Parathyroid adenoma (tissue), 2 donors: ENCODE results near the gene GNAO1.

Experiments
- H2AFZ ChIP-seq: fragments of 300-600 bp; sonication (generic); one replicate; pipeline ENCODE4 v1.7.0; 2017; ENCODE audit warnings: antibody characterized with exemption, mild to moderate bottlenecking
- H3K27ac ChIP-seq: fragments of 300-600 bp; sonication (generic); one replicate; pipeline ENCODE4 v1.7.0; 2017
- H3K27me3 ChIP-seq: fragments of 300-600 bp; sonication (generic); one replicate; pipeline ENCODE4 v1.7.0; 2017; ENCODE audit warnings: low read length; ENCODE audit not compliant: control insufficient read depth, insufficient read depth
- H3K36me3 ChIP-seq: fragments of 300-600 bp; sonication (generic); one replicate; pipeline ENCODE4 v1.7.0; 2017; ENCODE audit warnings: low read length; ENCODE audit not compliant: control insufficient read depth, insufficient read depth
- H3K4me1 ChIP-seq: fragments of 300-600 bp; sonication (generic); one replicate; pipeline ENCODE4 v1.7.0; 2017; ENCODE audit warnings: control low read depth
- H3K4me2 ChIP-seq: fragments of 300-600 bp; sonication (generic); one replicate; pipeline ENCODE4 v1.7.0; 2017; ENCODE audit warnings: low read length
- H3K4me3 ChIP-seq: fragments of 300-600 bp; sonication (generic); one replicate; pipeline ENCODE4 v1.7.0; 2017; ENCODE audit warnings: low read depth, low read length
- H3K79me2 ChIP-seq: fragments of 300-600 bp; sonication (generic); one replicate; pipeline ENCODE4 v1.7.0; 2017; ENCODE audit warnings: control low read depth
- H3K9ac ChIP-seq: fragments of 300-600 bp; sonication (generic); one replicate; pipeline ENCODE4 v1.7.0; 2017; ENCODE audit warnings: mild to moderate bottlenecking
- H3K9me3 ChIP-seq: fragments of 300-600 bp; sonication (generic); one replicate; pipeline ENCODE4 v1.7.0; 2017; ENCODE audit warnings: low read length; ENCODE audit not compliant: control insufficient read depth
- CTCF ChIP-seq: fragments of 300-600 bp; sonication (generic); IDR thresholded peaks from one replicate; pipeline ENCODE4 v1.7.0; 2017; ENCODE audit warnings: antibody characterized with exemption, mild to moderate bottlenecking
- donor health status: primary hyperparathyroidism.

The GNAO1 gene

GRCh38 chr16:56341656-56342399, 150.5 kb downstream of the GNAO1 start:
- H3K27ac ChIP-seq: no peak overlapping the region

GRCh38 chr16:56343661-56344517, 152.6 kb downstream of the GNAO1 start:
- H3K27me3 ChIP-seq: no peaks in the 10 kb centered on the region
- no peak overlapping the region for H3K4me3 ChIP-seq
- H3K79me2 ChIP-seq: no peaks in the 10 kb centered on the region
- H3K4me1 ChIP-seq: no peaks in the 10 kb centered on the region
- no peak overlapping the region for H2AFZ ChIP-seq
- no peak overlapping the region for H3K4me2 ChIP-seq
- H3K9me3 ChIP-seq: no peaks in the 10 kb centered on the region
- no peaks in the 10 kb centered on the region for H3K36me3 ChIP-seq
- no peak overlapping the region for H3K9ac ChIP-seq
- TF ChIP-seq CTCF: no peak
- no peak overlapping the region for H3K27ac ChIP-seq

More at GRCh38 chr16:56341656-56342399, 150.5 kb downstream of the GNAO1 start:
- Histone ChIP-seq H3K4me3 (no peak overlapping the region), H3K4me2 (no peak overlapping the region), H3K36me3 (no peaks in the 10 kb centered on the region), H3K9ac (no peak overlapping the region), H3K4me1 (no peaks in the 10 kb centered on the region), H3K9me3 (no peaks in the 10 kb centered on the region), H3K27me3 (no peaks in the 10 kb centered on the region), H3K79me2 (no peaks in the 10 kb centered on the region), H2AFZ (no peak overlapping the region)
- TF ChIP-seq CTCF: no peak

GRCh38 chr16:56344518-56345405, 153.5 kb downstream of the GNAO1 start:
- H3K9ac ChIP-seq: no peak overlapping the region
- no peak overlapping the region for H3K4me3 ChIP-seq
- no peak overlapping the region for H2AFZ ChIP-seq
- no peak for TF ChIP-seq CTCF
- H3K27me3 ChIP-seq: no peaks in the 10 kb centered on the region
- H3K36me3 ChIP-seq: no peaks in the 10 kb centered on the region
- no peaks in the 10 kb centered on the region for H3K9me3 ChIP-seq
- no peaks in the 10 kb centered on the region for H3K4me1 ChIP-seq
- no peak overlapping the region for H3K27ac ChIP-seq
- no peaks in the 10 kb centered on the region for H3K79me2 ChIP-seq
- no peak overlapping the region for H3K4me2 ChIP-seq

GRCh38 chr16:56345406-56346050, 154.2 kb downstream of the GNAO1 start:
- no peak for TF ChIP-seq CTCF
- Histone ChIP-seq H3K4me1 (no peaks in the 10 kb centered on the region), H3K9ac (no peak overlapping the region), H3K36me3 (no peaks in the 10 kb centered on the region), H3K79me2 (no peaks in the 10 kb centered on the region), H3K27ac (no peak overlapping the region), H3K4me3 (no peak overlapping the region), H2AFZ (no peak overlapping the region), H3K27me3 (no peaks in the 10 kb centered on the region), H3K4me2 (no peak overlapping the region), H3K9me3 (no peaks in the 10 kb centered on the region)
